C4-2B (cell line): ENCODE measurements around the gene SPTB.
A peak's percentile ranks its signal among the peaks of the same experiment; 100 is the strongest.

Source experiments
- H3K27ac ChIP-seq: fragments of 450-650 bp; 2 replicates; pipeline ENCODE4 v1.5.1; 2017
- ZFX ChIP-seq: fragments of 450-650 bp; IDR thresholded peaks from 2 replicates; pipeline ENCODE4 v1.6.1; 2017
- TF ChIP-seq, protein P1 (sequence below): fragments of 450-650 bp; conservative IDR thresholded peaks from 2 replicates; pipeline ENCODE4 v1.5.1; 2017; ENCODE audit warnings: mild to moderate bottlenecking

SPTB gene

DNA sequence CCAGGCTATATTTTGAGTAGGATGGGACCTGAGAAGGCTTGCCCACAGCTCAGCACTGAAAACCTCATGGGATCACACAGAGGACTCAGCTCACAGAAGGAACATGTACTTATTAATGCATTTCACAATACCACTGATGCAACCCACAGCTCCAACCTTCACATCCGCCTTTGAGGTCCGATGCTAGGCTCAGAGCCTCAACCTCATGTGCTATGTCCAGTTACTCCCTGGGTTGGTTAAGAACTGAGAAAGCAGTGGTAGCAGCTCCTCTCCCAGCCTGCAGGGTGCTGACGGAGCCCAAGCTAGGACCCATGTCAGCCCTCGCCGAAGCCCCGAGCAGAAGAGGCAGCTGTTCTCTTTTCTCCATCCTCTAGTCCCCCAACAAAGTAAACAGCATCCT lies 52.9 kb downstream of the SPTB start:
- no peak overlapping the region for H3K27ac ChIP-seq

DNA sequence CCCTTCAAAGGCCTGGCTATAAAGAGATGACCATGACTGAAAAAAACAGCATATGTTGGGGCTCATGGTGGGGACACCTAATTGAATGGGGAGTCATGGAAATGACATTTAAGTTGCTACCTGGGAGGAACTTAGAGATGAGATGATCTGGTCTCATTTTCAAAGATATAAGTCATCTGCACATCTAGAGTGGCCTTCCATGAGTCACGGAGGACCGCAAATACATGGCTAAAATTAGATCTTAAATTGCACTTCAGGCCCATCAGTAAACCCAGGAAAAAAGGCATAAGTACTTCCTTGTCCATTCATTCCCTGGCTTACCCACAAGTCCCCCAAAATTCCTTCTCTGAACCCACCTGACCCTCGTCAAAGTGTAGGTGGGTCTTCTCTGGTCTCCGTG lies 53.4 kb downstream of the SPTB start:
- TF ChIP-seq, protein P1, sequence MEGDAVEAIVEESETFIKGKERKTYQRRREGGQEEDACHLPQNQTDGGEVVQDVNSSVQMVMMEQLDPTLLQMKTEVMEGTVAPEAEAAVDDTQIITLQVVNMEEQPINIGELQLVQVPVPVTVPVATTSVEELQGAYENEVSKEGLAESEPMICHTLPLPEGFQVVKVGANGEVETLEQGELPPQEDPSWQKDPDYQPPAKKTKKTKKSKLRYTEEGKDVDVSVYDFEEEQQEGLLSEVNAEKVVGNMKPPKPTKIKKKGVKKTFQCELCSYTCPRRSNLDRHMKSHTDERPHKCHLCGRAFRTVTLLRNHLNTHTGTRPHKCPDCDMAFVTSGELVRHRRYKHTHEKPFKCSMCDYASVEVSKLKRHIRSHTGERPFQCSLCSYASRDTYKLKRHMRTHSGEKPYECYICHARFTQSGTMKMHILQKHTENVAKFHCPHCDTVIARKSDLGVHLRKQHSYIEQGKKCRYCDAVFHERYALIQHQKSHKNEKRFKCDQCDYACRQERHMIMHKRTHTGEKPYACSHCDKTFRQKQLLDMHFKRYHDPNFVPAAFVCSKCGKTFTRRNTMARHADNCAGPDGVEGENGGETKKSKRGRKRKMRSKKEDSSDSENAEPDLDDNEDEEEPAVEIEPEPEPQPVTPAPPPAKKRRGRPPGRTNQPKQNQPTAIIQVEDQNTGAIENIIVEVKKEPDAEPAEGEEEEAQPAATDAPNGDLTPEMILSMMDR = no peak
- no peak for TF ChIP-seq ZFX
- no peak overlapping the region for H3K27ac ChIP-seq

More for the DNA sequence above, 52.9 kb downstream of the SPTB start:
- no peak for TF ChIP-seq ZFX
- TF ChIP-seq, protein P1 = no peak

DNA sequence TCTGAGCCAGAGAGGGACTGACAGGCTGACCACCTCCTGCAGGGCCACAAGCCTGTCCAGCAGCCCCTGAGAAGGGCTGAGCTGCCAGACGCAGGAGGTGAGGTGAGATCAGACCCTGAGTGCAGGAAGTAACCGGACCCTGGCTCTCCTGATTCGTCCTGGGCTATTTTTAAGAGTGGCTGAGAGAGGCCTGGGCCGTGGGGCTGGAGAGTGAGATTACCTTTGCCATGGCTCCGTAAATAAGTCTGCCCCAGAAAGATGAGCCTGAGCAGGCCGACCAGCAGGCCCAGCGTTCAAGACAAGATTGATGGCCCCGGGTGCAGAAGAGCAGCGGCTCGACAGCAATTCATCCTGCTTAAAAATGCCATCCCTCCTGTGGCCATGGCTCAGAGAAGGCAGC lies 54.2 kb downstream of the SPTB start:
- no peak for TF ChIP-seq ZFX
- TF ChIP-seq, protein P1 = no peak
- no peak overlapping the region for H3K27ac ChIP-seq

DNA sequence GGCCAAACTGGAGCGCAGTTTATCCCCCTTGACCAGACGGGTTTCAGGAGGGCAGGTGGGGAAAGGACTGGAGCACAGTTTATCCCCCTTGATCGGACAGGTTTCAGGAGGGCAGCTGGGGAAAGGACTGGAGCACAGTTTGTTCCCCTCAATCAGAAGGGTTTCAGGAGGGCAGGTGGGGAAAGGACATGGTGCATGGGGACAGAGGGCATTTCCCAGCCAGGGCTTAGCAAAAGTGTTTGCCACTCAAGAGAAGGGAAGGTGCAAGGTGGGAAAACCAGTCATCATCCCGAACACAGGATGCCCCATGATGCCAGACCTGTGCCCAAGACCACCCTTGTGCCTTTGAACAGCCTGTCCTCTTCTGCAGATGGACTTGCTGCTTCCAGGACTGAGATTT lies 54.7 kb downstream of the SPTB start:
- TF ChIP-seq, protein P1 = no peak
- TF ChIP-seq ZFX = no peak
- H3K27ac ChIP-seq = no peak overlapping the region

DNA sequence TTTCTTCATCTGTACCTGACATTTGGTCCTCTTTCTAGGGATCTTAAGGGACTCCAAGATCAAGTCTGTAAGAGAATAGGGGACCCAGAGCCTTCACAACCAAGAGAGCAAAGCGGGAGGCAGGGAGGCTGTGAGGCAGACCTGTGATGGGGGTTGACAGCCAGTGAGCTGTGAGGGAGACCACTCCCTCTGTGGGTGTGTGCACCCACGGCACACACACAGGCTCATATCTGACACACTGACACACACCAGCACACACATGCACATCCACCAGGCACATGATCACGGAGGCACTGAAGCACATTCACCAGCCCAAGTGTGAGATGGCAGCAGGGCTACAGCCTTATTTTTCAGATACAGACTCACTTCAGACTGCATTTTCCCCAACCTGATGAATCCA lies 55.2 kb downstream of the SPTB start:
- H3K27ac ChIP-seq = no peak overlapping the region
- no peak for TF ChIP-seq ZFX

DNA sequence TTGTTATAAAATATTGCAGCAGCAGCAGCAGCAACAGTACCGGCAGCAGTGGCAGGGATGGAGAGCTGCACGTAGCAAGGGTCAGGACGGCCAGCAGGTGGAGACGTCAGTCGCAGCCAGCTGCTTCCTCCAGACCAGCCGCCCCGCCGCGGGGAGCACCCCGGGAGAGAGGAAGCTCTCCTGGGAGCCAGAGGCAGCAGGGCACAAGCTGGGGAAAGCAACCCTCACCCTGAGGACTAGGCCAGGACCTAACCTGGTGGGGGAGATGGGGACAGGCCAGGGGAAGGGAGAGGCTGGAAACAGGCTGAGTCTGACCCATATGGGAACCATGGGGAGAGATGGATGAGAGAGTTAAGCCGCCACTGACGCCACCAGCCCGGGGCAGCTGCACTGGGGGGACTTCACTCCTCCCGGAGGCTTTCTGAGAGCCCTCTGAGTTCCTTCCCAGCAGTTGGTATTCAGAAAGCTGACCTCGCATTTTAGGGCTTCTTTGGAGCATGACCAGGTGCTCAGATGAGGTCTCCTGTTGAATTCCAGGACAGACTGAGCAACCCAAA lies 56.3 kb downstream of the SPTB start:
- no peak overlapping the region for H3K27ac ChIP-seq
- TF ChIP-seq ZFX = no peak
- TF ChIP-seq, protein P1 = peak; percentile 94

DNA sequence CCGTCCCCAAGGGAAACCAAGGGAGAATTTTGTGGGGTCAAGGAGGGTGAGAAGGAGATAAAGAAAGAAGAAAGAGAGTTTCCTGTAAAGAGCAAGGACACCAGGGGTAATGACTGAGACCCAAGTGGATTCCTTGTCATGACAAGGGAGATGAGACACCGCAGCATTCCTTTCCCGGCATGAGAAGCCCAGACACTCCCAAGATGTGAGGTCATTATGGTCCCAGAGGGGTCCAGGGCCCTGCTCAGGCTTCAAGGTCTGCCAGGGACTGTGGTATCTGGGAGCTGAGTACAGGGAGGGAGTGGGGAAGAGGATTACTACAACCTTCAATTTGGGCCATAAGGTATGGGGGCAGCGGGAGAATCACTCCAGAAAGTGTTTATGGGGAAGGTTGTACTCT lies 58.1 kb downstream of the SPTB start:
- TF ChIP-seq, protein P1 = no peak
- no peak for TF ChIP-seq ZFX
- no peak overlapping the region for H3K27ac ChIP-seq

DNA sequence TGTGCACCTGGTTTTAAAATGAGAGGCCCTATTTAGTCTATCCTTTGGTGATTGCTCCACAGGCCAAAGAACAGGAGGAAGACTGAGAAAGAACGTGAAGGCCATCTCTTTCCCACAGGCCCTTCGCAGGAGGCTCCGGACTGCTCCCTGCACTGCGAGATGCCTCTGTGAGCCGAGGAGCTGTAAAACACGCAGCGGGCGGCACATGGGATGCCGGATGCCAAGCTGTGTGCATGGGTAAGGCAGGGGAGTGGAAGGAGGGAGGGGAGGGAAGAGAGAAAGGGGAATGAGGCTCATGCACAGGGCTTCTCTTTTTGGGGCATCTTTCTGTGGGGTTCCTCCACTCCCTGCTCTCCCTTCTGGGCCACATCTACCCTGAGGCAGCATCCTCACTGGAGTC lies 61.6 kb downstream of the SPTB start:
- TF ChIP-seq, protein P1 = no peak
- TF ChIP-seq ZFX = no peak

More for the DNA sequence above, 61.6 kb downstream of the SPTB start:
- no peak overlapping the region for H3K27ac ChIP-seq
